ENCODE measurements around the gene PHRF1. TPM values are rescaled to one million over a fixed set of nuclear protein-coding genes. Genes with fewer than 3 reads are reported as not detected.

The PHRF1 gene
- polyA plus RNA-seq, 1 of the 3 experiments (the other 2 are of a cell fraction), result 22.7 TPM

GRCh38 chr11:536841-537621 lies 39.2 kb upstream of the PHRF1 start, which contains the start of gene LRRC56:
LRRC56 (plus strand) TSS chr11:537527; CDS start chr11:540685, 3,158 bp downstream.
- no peaks in the 10 kb centered on the region for H3K9me3 ChIP-seq
- peaks cover 10% of the 10 kb centered on the region; the same call in 1 of the 2 replicates for H4K20me1 ChIP-seq (ENCODE audit: insufficient read depth)
- ChIA-PET CTCF (interaction anchor here (1.5 to 1.6 kb wide), 2 partner anchors 18 to 31 kb away, joined by 4 to 12 read pairs; no protein-coding TSS in a partner anchor), POLR2A (no interaction called here)
- peaks cover 15% of the 10 kb centered on the region for H3K79me2 ChIP-seq (ENCODE audit: insufficient read depth)
- peak within 1 kb of the TSS in 1 of 2 experiments; percentile 68; a peak in 1 of 4 replicates for H3K4me3 ChIP-seq (ENCODE audit: low read depth in 2 of 2, low read length in 1 of 2)
- DNase-seq, result no peak
- 95% methylated on average over 90 of the region's 93 CpGs for WGBS (ENCODE audit: low lambda C conversion rate)
- peak within 1 kb of the TSS; percentile 84; the same call in 1 of the 2 replicates for H3K4me2 ChIP-seq
- H3K9ac ChIP-seq, result no peak within 1 kb of the TSS
- peak within 1 kb of the TSS; percentile 2; the same call in 1 of the 2 replicates for H2AFZ ChIP-seq (ENCODE audit: low read depth)
- peaks cover 0 to 18% of the 10 kb centered on the region in 2 experiments for H3K36me3 ChIP-seq (replicated peaks in 1 of 2; ENCODE audit: control insufficient read depth in 1 of 2, insufficient read depth in 2 of 2, low read length in 1 of 2)
- H3K9me2 ChIP-seq, result no peaks in the 10 kb centered on the region
- no peaks in the 10 kb centered on the region for H3K27me3 ChIP-seq (ENCODE audit: insufficient read depth)
- no peaks in the 10 kb centered on the region for H3F3A ChIP-seq (replicated peaks; ENCODE audit: insufficient read depth)
- H3K4me1 ChIP-seq (ENCODE audit: control insufficient read depth in 1 of 2, insufficient read depth in 2 of 2, low read depth in 1 of 2, low read length in 1 of 2), result peaks cover 0 to 12% of the 10 kb centered on the region in 2 experiments; a peak in 1 of 4 replicates
- TF ChIP-seq RAD21 (IDR thresholded peaks at IDR 0.05; ENCODE audit: low read length), result no peak
- no peak for TF ChIP-seq TAF1 (IDR thresholded peaks at IDR 0.05; ENCODE audit: borderline replicate concordance, low read depth, low read length)
- TF ChIP-seq EZH2phosphoT487 (IDR thresholded peaks at IDR 0.05; ENCODE audit: borderline replicate concordance, low read depth), result no peak
- TF ChIP-seq RFX5 (IDR thresholded peaks at IDR 0.05; ENCODE audit: low read length), result no peak
- no peak for TF ChIP-seq ZBTB33 (IDR thresholded peaks at IDR 0.05; ENCODE audit: borderline replicate concordance, low read depth)
- no peak for TF ChIP-seq TEAD4 (IDR thresholded peaks at IDR 0.05; ENCODE audit: borderline replicate concordance, insufficient read depth)
- TF ChIP-seq GATA2 (CRISPR knock-in tag; IDR thresholded peaks at IDR 0.05), result no peak
- no peak for TF ChIP-seq CHD2 (IDR thresholded peaks at IDR 0.05; ENCODE audit: low read length, partially characterized antibody)
- no peak for TF ChIP-seq MXI1 (IDR thresholded peaks at IDR 0.05; ENCODE audit: low read depth, low read length)
- TF ChIP-seq SMC3 (IDR thresholded peaks at IDR 0.05; ENCODE audit: low read depth, low read length), result no peak
- no peak for TF ChIP-seq FOXM1 (IDR thresholded peaks at IDR 0.05; ENCODE audit: low read depth)
- TF ChIP-seq FOSL2 (IDR thresholded peaks at IDR 0.05; ENCODE audit: borderline replicate concordance, low read depth), result no peak
- TF ChIP-seq GABPA (IDR thresholded peaks at IDR 0.05; ENCODE audit: low read depth), result no peak
- TF ChIP-seq JUND (IDR thresholded peaks at IDR 0.05), result no peak
- TF ChIP-seq EP300 (IDR thresholded peaks at IDR 0.05; ENCODE audit: borderline replicate concordance in 1 of 2, low read depth in 1 of 2, low read length in 1 of 2), result no peak
- H3K27ac ChIP-seq (ENCODE audit: low read depth in 2 of 2, low read length in 1 of 2), result no peak within 1 kb of the TSS
